Fibroblast of mammary gland (primary cell): Measurements from ENCODE around the gene CD52.
"Not testable (repeated sequence)": the region's sequence is repeated elsewhere in the genome, so short reads cannot be mapped to it uniquely, and the experiment has no call there.

Source experiments
- DNase-seq: peaks from one replicate; pipeline ENCODE4 v3.0.0-alpha.2; 2010; ENCODE audit warnings: low read depth
- H3K4me3 ChIP-seq: 2 replicates; pipeline ENCODE4 v1.5.1; 2011; ENCODE audit warnings: low read depth, mild to moderate bottlenecking, low read length, moderate library complexity; ENCODE audit not compliant: control insufficient read depth
- TF ChIP-seq, protein P1 (sequence below): conservative IDR thresholded peaks from 2 replicates; pipeline ENCODE4 v1.5.1; 2011; ENCODE audit warnings: low read depth, low read length, inconsistent platforms; ENCODE audit not compliant: control insufficient read depth, insufficient read depth

Gene CD52

GRCh38 chr1:26290122-26290881 lies 27.5 kb upstream of the CD52 start:
- no peak for DNase-seq
- no peak overlapping the region for H3K4me3 ChIP-seq
- TF ChIP-seq, protein P1, sequence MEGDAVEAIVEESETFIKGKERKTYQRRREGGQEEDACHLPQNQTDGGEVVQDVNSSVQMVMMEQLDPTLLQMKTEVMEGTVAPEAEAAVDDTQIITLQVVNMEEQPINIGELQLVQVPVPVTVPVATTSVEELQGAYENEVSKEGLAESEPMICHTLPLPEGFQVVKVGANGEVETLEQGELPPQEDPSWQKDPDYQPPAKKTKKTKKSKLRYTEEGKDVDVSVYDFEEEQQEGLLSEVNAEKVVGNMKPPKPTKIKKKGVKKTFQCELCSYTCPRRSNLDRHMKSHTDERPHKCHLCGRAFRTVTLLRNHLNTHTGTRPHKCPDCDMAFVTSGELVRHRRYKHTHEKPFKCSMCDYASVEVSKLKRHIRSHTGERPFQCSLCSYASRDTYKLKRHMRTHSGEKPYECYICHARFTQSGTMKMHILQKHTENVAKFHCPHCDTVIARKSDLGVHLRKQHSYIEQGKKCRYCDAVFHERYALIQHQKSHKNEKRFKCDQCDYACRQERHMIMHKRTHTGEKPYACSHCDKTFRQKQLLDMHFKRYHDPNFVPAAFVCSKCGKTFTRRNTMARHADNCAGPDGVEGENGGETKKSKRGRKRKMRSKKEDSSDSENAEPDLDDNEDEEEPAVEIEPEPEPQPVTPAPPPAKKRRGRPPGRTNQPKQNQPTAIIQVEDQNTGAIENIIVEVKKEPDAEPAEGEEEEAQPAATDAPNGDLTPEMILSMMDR: no peak

- no peak overlapping the region for H3K4me3 ChIP-seq
- TF ChIP-seq, protein P1: no peak
- no peak for DNase-seq
Measured at GRCh38 chr1:26290882-26291261, 26.9 kb upstream of the CD52 start.

GRCh38 chr1:26291433-26291832 lies 26.3 kb upstream of the CD52 start:
- no peak for DNase-seq
- no peak overlapping the region for H3K4me3 ChIP-seq
- TF ChIP-seq, protein P1: no peak

DNA sequence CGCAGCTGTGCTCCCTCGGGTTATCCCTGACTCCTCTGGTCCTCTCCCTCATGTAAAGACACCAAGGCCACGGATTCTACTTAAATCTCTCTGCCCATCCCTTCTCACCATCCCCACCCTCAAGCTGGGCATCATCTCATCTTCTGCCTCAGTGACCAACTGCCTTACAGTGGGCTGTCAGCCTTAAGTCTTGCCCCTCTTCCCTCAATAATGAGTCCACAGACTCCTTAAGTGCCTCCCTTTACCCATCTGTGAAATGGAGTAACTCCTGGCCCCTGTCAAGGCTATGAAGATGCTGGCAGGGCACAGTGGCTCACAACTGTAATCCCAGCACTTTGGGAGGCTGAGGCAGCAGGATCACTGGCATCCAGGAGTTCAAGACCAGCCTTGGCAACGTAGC lies 25.8 kb upstream of the CD52 start:
- H3K4me3 ChIP-seq: no peak overlapping the region
- no peak for DNase-seq
- TF ChIP-seq, protein P1: no peak

- not testable (repeated sequence) for DNase-seq, H3K4me3 ChIP-seq
Measured at GRCh38 chr1:26292735-26293134, 25.0 kb upstream of the CD52 start.

- TF ChIP-seq, protein P1: no peak
- H3K4me3 ChIP-seq: no peak overlapping the region
- no peak for DNase-seq
Measured at GRCh38 chr1:26293911-26294463, 23.8 kb upstream of the CD52 start.

DNA sequence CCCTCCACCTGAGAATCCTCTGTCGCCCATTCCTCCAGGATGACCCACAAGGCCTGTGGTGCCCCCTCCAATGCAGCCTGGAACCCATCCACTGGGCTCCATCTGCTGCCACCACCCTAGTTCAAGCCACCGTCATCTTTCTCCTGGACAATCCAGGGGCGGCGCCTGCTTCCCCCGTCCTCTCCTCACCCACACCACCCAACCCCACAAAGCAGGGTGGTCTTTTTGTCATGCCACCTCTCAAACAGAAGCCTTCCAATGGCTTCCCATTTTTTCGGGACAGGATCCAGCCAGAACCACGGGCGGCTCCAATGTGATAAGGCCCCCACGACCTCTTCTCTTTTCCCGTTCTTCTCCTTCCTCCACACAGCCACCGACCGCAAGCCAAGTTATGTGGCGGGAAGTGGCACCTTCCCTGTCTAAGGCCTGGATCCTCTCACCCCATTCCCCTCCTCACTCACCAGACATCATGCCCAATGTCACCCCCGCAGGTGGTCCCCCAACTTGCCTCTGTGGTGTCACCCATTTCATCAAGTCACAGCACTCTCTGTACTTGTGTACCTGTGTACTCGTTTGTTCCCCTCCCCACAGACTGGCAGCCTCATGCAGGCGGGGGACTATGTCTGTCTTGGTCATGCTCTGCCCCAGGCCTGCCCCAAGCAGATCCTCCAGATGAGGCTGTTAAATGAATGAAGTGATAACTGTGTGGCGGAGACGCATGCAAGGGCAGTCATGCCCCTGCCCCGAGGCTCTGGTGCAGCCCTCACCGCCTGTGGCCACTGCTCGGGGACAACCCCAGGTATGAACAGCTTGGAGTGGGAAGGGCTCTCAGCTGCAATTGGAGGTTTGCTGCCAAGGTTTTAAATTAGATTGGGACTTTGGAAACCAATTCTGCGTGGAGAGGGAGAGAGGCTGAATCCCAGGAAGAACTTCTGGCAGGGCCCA lies 22.3 kb upstream of the CD52 start:
- no peak overlapping the region for H3K4me3 ChIP-seq
- DNase-seq: no peak
- TF ChIP-seq, protein P1: no peak
